Esophagus muscularis mucosa (tissue), 4 donors: ENCODE results near the gene CHEK2.
"Not testable (repeated sequence)": the region's sequence is repeated elsewhere in the genome, so short reads cannot be mapped to it uniquely, and the experiment has no call there.

Experiments
- EP300 ChIP-seq: sonication (generic); formaldehyde crosslinking; IDR thresholded peaks from one replicate; pipeline ENCODE4 v1.6.1; 2017; ENCODE audit warnings: antibody characterized with exemption
- POLR2A ChIP-seq: fragments of 450-650 bp; IDR thresholded peaks from one replicate; pipeline ENCODE4 v1.6.1; 2017; ENCODE audit warnings: antibody characterized with exemption, moderate library complexity, mild to moderate bottlenecking, low read depth
- POLR2AphosphoS5 ChIP-seq, 2 donors: sonication (generic); formaldehyde crosslinking; IDR thresholded peaks; one replicate each; pipeline ENCODE4 v1.6.1; 2017; ENCODE audit warnings: antibody characterized with exemption in 2 of 2
- TF ChIP-seq, protein P1 (sequence below), 3 experiments: fragments of 200-600 bp in 2 of 3; fragments of 450-650 bp in 1 of 3; sonication (generic) in 2 of 3; IDR thresholded peaks; one replicate each; pipeline ENCODE4 v1.5.1; 2017 to 2019; ENCODE audit warnings: antibody characterized with exemption in 3 of 3, mild to moderate bottlenecking in 2 of 3, moderate library complexity in 1 of 3

DNA sequence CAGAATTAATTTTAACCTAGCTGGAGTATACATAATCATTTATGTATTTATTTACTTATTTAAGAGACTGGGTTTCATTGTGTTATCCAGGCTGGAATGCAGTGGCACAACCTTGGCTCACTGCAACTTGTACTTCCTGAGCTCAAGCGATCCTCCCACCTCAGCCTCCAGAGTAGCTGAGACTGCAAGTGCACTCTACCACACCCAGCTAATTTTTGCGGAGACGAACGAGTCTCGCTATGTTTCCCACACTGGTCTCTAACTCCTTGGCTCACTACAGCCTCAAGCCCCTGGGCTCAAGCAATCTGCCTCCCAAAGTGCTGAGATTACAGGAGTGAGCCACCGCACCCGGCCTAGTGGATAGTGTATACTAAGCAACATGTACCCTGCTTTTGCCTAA is 63.5 kb downstream of the CHEK2 start:
- not testable (repeated sequence) for TF ChIP-seq POLR2A; POLR2AphosphoS5 (IDR thresholded peaks at IDR 0.05); EP300
- TF ChIP-seq, protein P1, sequence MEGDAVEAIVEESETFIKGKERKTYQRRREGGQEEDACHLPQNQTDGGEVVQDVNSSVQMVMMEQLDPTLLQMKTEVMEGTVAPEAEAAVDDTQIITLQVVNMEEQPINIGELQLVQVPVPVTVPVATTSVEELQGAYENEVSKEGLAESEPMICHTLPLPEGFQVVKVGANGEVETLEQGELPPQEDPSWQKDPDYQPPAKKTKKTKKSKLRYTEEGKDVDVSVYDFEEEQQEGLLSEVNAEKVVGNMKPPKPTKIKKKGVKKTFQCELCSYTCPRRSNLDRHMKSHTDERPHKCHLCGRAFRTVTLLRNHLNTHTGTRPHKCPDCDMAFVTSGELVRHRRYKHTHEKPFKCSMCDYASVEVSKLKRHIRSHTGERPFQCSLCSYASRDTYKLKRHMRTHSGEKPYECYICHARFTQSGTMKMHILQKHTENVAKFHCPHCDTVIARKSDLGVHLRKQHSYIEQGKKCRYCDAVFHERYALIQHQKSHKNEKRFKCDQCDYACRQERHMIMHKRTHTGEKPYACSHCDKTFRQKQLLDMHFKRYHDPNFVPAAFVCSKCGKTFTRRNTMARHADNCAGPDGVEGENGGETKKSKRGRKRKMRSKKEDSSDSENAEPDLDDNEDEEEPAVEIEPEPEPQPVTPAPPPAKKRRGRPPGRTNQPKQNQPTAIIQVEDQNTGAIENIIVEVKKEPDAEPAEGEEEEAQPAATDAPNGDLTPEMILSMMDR (IDR thresholded peaks at IDR 0.05), result not testable (repeated sequence)
